ACC112 (cell line): ENCODE data around the gene MEGF11.
"Not testable (repeated sequence)": the region's sequence is repeated elsewhere in the genome, so short reads cannot be mapped to it uniquely, and the experiment has no call there.

Source experiments
- H2AFZ ChIP-seq: fragments of 200-600 bp; sonication (generic); one replicate; pipeline ENCODE4 v1.6.0; 2017; ENCODE audit warnings: antibody characterized with exemption, low read length; ENCODE audit not compliant: unreplicated experiment
- H3K27ac ChIP-seq: fragments of 200-600 bp; sonication (generic); 2 replicates; pipeline ENCODE4 v1.5.1; 2014; ENCODE audit warnings: low read depth, mild to moderate bottlenecking, antibody characterized with exemption, low read length, moderate library complexity
- H3K27me3 ChIP-seq: fragments of 200-600 bp; sonication (generic); 2 replicates; pipeline ENCODE4 v1.6.1; 2014; ENCODE audit warnings: mild to moderate bottlenecking, antibody characterized with exemption, low read length, moderate library complexity, mixed read lengths; ENCODE audit not compliant: insufficient read depth
- H3K36me3 ChIP-seq: fragments of 200-600 bp; sonication (generic); 2 replicates; pipeline ENCODE4 v1.6.1; 2016; ENCODE audit warnings: mild to moderate bottlenecking, antibody characterized with exemption, low read length, moderate library complexity, mixed read lengths; ENCODE audit not compliant: insufficient read depth
- H3K4me1 ChIP-seq: fragments of 200-600 bp; sonication (generic); one replicate; pipeline ENCODE4 v1.6.1; 2016; ENCODE audit warnings: low read length, mixed read lengths; ENCODE audit not compliant: insufficient read depth, unreplicated experiment, control insufficient read depth
- H3K4me3 ChIP-seq: fragments of 200-600 bp; sonication (generic); 2 replicates; pipeline ENCODE4 v1.5.1; 2014; ENCODE audit warnings: mild to moderate bottlenecking, low read depth, low read length
- H3K79me2 ChIP-seq: fragments of 200-600 bp; sonication (generic); one replicate; pipeline ENCODE4 v1.6.0; 2016; ENCODE audit warnings: low read length; ENCODE audit not compliant: control insufficient read depth, unreplicated experiment, insufficient read depth

MEGF11 gene

DNA sequence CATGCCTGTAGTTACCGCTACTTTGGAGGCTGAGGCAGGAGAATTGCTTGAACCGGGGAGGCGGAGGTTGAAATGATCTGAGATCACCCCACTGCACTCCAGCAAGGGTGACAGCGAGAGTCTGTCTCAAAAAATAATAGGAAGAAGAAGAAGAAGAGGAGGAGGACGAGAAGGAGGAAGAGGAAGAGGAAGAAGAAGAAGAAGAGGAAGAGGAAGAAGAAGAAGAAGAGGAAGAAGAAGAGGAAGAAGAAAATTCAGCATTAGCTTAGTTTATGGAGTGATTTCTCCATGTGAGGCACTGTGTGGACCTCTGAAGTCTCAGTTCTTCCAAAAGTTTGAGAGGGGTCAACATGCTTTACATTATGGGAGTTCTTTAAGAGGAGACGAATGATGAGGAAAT is 17.4 kb upstream of the MEGF11 start:
- H3K27ac ChIP-seq = no peak overlapping the region
- no peak overlapping the region for H2AFZ ChIP-seq
- H3K36me3 ChIP-seq = no peaks in the 10 kb centered on the region
- H3K4me3 ChIP-seq = no peak overlapping the region
- peaks cover 39% of the 10 kb centered on the region for H3K27me3 ChIP-seq
- no peaks in the 10 kb centered on the region for H3K79me2 ChIP-seq
- no peaks in the 10 kb centered on the region for H3K4me1 ChIP-seq

GRCh38 chr15:66269326-66270090 is 16.0 kb upstream of the MEGF11 start:
- no peak overlapping the region for H2AFZ ChIP-seq
- H3K27ac ChIP-seq = no peak overlapping the region
- peaks cover 33% of the 10 kb centered on the region for H3K27me3 ChIP-seq
- no peaks in the 10 kb centered on the region for H3K79me2 ChIP-seq
- H3K4me1 ChIP-seq = no peaks in the 10 kb centered on the region
- H3K36me3 ChIP-seq = no peaks in the 10 kb centered on the region
- H3K4me3 ChIP-seq = no peak overlapping the region

GRCh38 chr15:66264859-66265513 is 11.4 kb upstream of the MEGF11 start:
- H2AFZ ChIP-seq = no peak overlapping the region
- no peaks in the 10 kb centered on the region for H3K79me2 ChIP-seq
- no peaks in the 10 kb centered on the region for H3K36me3 ChIP-seq
- H3K27ac ChIP-seq = no peak overlapping the region
- H3K27me3 ChIP-seq = peaks cover 62% of the 10 kb centered on the region
- no peaks in the 10 kb centered on the region for H3K4me1 ChIP-seq
- H3K4me3 ChIP-seq = no peak overlapping the region

DNA sequence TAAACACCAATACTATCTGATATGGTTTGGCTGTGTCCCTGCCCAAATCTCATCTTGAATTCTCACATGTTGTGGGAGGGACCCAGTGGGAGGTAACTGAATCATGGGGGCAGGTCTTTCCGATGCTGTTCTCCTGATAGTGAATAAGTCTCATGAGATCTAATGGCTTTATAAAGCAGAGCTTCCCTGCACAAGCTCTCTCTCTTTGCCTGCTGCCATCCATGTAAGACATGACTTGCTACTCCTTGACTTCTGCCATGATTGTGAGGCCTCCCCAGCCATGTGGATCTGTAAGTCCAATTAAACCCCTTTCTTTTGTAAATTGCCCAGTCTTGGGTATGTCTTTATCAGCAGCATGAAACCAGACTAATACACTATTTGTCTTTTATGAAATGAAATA is 9.3 kb upstream of the MEGF11 start:
- not testable (repeated sequence) for H3K36me3 ChIP-seq, H3K4me3 ChIP-seq, H3K79me2 ChIP-seq, H3K27ac ChIP-seq, H3K4me1 ChIP-seq, H2AFZ ChIP-seq
- H3K27me3 ChIP-seq = peaks cover 55% of the 10 kb centered on the region

DNA sequence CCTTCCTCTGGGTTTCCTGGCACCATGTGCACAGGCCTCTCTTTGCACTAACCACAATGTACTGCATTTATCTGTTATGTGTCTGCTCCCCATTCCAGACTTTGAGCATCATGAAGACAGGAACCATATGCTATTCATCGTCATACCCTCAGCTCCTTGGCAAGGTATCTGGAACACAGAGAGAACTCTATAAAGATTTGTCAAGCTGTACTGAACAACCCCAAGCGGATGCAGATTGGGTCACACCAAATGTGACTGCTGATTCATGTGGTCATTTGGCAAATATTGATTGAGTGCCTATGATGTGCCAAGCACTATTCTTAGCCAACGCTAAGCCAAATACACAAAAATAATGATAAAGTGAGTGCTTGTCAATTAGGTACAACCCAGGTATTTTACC is 7.5 kb upstream of the MEGF11 start:
- no peaks in the 10 kb centered on the region for H3K4me1 ChIP-seq
- H2AFZ ChIP-seq = no peak overlapping the region
- no peaks in the 10 kb centered on the region for H3K79me2 ChIP-seq
- peaks cover 64% of the 10 kb centered on the region for H3K27me3 ChIP-seq
- no peak overlapping the region for H3K4me3 ChIP-seq
- no peak overlapping the region for H3K27ac ChIP-seq
- no peaks in the 10 kb centered on the region for H3K36me3 ChIP-seq

GRCh38 chr15:66256692-66257091 is 3.1 kb upstream of the MEGF11 start:
- no peak overlapping the region for H3K4me3 ChIP-seq
- peaks cover 81% of the 10 kb centered on the region for H3K27me3 ChIP-seq
- H3K4me1 ChIP-seq = peaks cover 5% of the 10 kb centered on the region
- H3K27ac ChIP-seq = no peak overlapping the region
- H2AFZ ChIP-seq = no peak overlapping the region
- no peaks in the 10 kb centered on the region for H3K36me3 ChIP-seq
- no peaks in the 10 kb centered on the region for H3K79me2 ChIP-seq

- H3K4me3 ChIP-seq = no peak overlapping the region
Measured at GRCh38 chr15:66254951-66255676, 1.6 kb upstream of the MEGF11 start.

GRCh38 chr15:66254089-66254950 is 770 bp upstream of the MEGF11 start:
- Histone ChIP-seq H3K36me3 (no peaks in the 10 kb centered on the region), H3K27me3 (peaks cover 89% of the 10 kb centered on the region), H3K4me3 (peak overlapping the region; percentile 76), H2AFZ (peak overlapping the region; percentile 59), H3K4me1 (peaks cover 5% of the 10 kb centered on the region), H3K79me2 (no peaks in the 10 kb centered on the region), H3K27ac (no peak overlapping the region)

More at GRCh38 chr15:66254951-66255676, 1.6 kb upstream of the MEGF11 start:
- Histone ChIP-seq H2AFZ (no peak overlapping the region), H3K4me1 (peaks cover 5% of the 10 kb centered on the region), H3K27ac (no peak overlapping the region), H3K27me3 (peaks cover 84% of the 10 kb centered on the region), H3K79me2 (no peaks in the 10 kb centered on the region), H3K36me3 (no peaks in the 10 kb centered on the region)

DNA sequence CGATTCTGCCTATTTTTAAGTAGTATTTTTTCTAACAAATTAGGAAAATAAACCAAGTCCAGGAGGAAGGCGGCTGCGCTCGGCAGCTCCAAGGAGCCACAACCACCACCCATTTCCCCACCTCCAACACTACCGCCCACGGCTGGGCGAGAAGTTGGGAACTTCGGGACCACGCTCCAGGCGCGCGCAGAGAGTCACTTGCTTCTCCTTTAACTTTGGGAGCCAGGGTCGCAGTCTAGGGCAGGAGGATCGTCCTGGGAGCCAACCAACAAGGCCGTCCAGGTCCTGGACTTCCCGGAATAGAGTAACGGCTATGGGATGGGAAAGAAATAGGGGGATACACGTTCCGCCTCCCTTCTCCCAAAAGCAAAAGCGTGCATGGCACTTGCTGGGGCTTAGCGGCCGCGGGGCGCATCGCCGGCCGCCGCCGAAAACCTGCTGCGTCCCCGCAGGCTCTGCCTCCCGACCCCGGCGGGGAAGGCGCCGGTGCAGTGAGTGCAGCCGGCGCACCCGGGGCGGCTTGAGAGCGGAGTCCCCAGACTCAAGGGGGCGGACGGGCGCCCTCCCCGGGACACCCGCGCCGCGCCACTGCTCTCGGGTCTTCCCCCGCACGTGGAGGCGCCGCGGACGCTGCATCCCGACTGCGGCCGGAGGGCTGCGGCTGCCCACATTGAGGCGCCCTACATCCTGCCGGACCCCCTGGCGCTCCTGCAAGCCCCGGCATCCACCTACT is 699 bp downstream of the MEGF11 start:
- Histone ChIP-seq H3K27me3 (peaks cover 98% of the 10 kb centered on the region), H3K27ac (no peak overlapping the region), H3K79me2 (no peaks in the 10 kb centered on the region), H2AFZ (peak overlapping the region; percentile 84), H3K4me3 (peak overlapping the region; percentile 76), H3K36me3 (no peaks in the 10 kb centered on the region), H3K4me1 (peaks cover 5% of the 10 kb centered on the region)
